HG03064 (cell line): ENCODE data around the gene PRND.

Experiments used
- ATAC-seq: cut with Tn5 transposase; IDR thresholded peaks from one replicate; pipeline ENCODE4 v1.9.1; 2021; ENCODE audit warnings: low read depth; ENCODE audit not compliant: unreplicated experiment

The PRND gene

GRCh38 chr20:4775322-4776078, 53.8 kb downstream of the PRND start:
- ATAC-seq, result no peak

- no peak for ATAC-seq
Observed at GRCh38 chr20:4776079-4776630, 54.4 kb downstream of the PRND start.
